SK-N-SH (cell line): Measurements from ENCODE around the gene TGFBI. TPM values are rescaled to one million over a fixed set of nuclear protein-coding genes. Genes with fewer than 3 reads are reported as not detected.

Experiments used
- CTCF ChIA-PET: fragments of 300-600, 350-600 bp; formaldehyde crosslinking; extraction: SDS; loops from one replicate; lab custom pipeline; 2021; lab: Yijun Ruan, JAX
- POLR2A ChIA-PET: fragments of 350-600 bp; sonication (Branson Sonifier 250); formaldehyde crosslinking; extraction: SDS; loops from one replicate; lab custom pipeline; 2020; ENCODE audit warnings: antibody characterized with exemption, inconsistent platforms; lab: Yijun Ruan, JAX
- DNase-seq: peaks from one replicate; pipeline ENCODE4 v3.0.0; 2012
- H2AFZ ChIP-seq: fragments of 200-600 bp; sonication (generic); 2 replicates; pipeline ENCODE4 v1.8.1; 2016; ENCODE audit warnings: antibody characterized with exemption, mild to moderate bottlenecking, low read depth
- H3F3A ChIP-seq: fragments of 200-600 bp; sonication (generic); replicated peaks from 2 replicates; pipeline ENCODE3; 2016; ENCODE audit warnings: antibody characterized with exemption, mild to moderate bottlenecking; ENCODE audit not compliant: insufficient read depth
- H3K27ac ChIP-seq, 2 experiments: fragments of 200-500 bp in 1 of 2; fragments of 200-600 bp in 1 of 2; sonication (Bioruptor generic) in 1 of 2; sonication (generic), shearing (Covaris generic) in 1 of 2; 2 replicates each; pipeline versions ENCODE4 v1.5.1 to v1.6.1; 2014 to 2016; ENCODE audit warnings: low read depth in 2 of 2, inconsistent platforms in 1 of 2, low read length in 1 of 2, mild to moderate bottlenecking in 1 of 2, mixed read lengths in 1 of 2
- H3K27me3 ChIP-seq: fragments of 200-600 bp; sonication (generic), shearing (Covaris generic); 2 replicates; pipeline ENCODE4 v1.6.1; 2016; ENCODE audit warnings: mixed run types; ENCODE audit not compliant: insufficient read depth
- H3K36me3 ChIP-seq, 2 experiments: fragments of 200-500 bp in 1 of 2; fragments of 200-600 bp in 1 of 2; sonication (Bioruptor generic) in 1 of 2; sonication (generic) in 1 of 2; replicated peaks in 1 of 2; 2 replicates each; pipeline versions ENCODE3 to v1.5.1; 2014 to 2016; ENCODE audit warnings: low read length in 1 of 2, mild to moderate bottlenecking in 1 of 2; ENCODE audit not compliant: insufficient read depth in 2 of 2, control insufficient read depth in 1 of 2
- H3K4me1 ChIP-seq, 2 experiments: fragments of 200-500 bp in 1 of 2; fragments of 200-600 bp in 1 of 2; sonication (Bioruptor generic) in 1 of 2; sonication (generic), shearing (Covaris generic) in 1 of 2; 2 replicates each; pipeline versions ENCODE4 v1.5.1 to v1.6.1; 2014 to 2016; ENCODE audit warnings: low read depth in 1 of 2, low read length in 1 of 2, mixed run types in 1 of 2; ENCODE audit not compliant: insufficient read depth in 2 of 2, control insufficient read depth in 1 of 2
- H3K4me2 ChIP-seq: fragments of 200-600 bp; sonication (generic), shearing (Covaris generic); 2 replicates; pipeline ENCODE4 v1.6.1; 2017; ENCODE audit warnings: mixed run types
- H3K4me3 ChIP-seq, 2 experiments: fragments of 200-500 bp in 1 of 2; fragments of 200-600 bp in 1 of 2; sonication (Bioruptor generic) in 1 of 2; sonication (generic), shearing (Covaris generic) in 1 of 2; 2 replicates each; pipeline versions ENCODE4 v1.5.1 to v1.8.1; 2014 to 2016; ENCODE audit warnings: low read depth in 2 of 2, inconsistent platforms in 1 of 2, low read length in 1 of 2, mild to moderate bottlenecking in 1 of 2, mixed read lengths in 1 of 2, moderate library complexity in 1 of 2
- H3K79me2 ChIP-seq: fragments of 200-600 bp; sonication (generic); 2 replicates; pipeline ENCODE4 v1.8.1; 2017; ENCODE audit warnings: mild to moderate bottlenecking; ENCODE audit not compliant: insufficient read depth
- H3K9ac ChIP-seq: fragments of 200-600 bp; sonication (generic); 2 replicates; pipeline ENCODE4 v1.6.1; 2017; ENCODE audit warnings: mixed run types
- H3K9me2 ChIP-seq: fragments of 200-600 bp; sonication (generic); 2 replicates; pipeline ENCODE4 v1.6.1; 2017; ENCODE audit warnings: mixed run types
- H3K9me3 ChIP-seq: fragments of 200-600 bp; sonication (generic); 2 replicates; pipeline ENCODE4 v1.6.1; 2017; ENCODE audit warnings: mixed run types, mild to moderate bottlenecking, moderate library complexity
- H4K20me1 ChIP-seq: fragments of 200-600 bp; sonication (generic); 2 replicates; pipeline ENCODE4 v1.6.1; 2017; ENCODE audit warnings: mild to moderate bottlenecking, mixed run types; ENCODE audit not compliant: insufficient read depth
- CHD2 ChIP-seq: fragments of 150-350 bp; IDR thresholded peaks from 2 replicates; pipeline ENCODE4 v1.6.1; 2018; ENCODE audit warnings: low read length; ENCODE audit not compliant: partially characterized antibody
- EP300 ChIP-seq, 2 experiments: IDR thresholded peaks; 2 replicates each; pipeline versions ENCODE4 v1.4.0 to v1.6.1; 2012; ENCODE audit warnings: borderline replicate concordance in 1 of 2, low read depth in 1 of 2, low read length in 1 of 2
- FOXJ3 ChIP-seq: sonication (generic); formaldehyde crosslinking; IDR thresholded peaks from 2 replicates; pipeline ENCODE4 v1.5.1; 2020; ENCODE audit warnings: mild to moderate bottlenecking, missing genetic modification reagents
- FOXM1 ChIP-seq: IDR thresholded peaks from 2 replicates; pipeline ENCODE4 v1.4.0; 2012; ENCODE audit warnings: low read depth, mild to moderate bottlenecking
- GABPA ChIP-seq: IDR thresholded peaks from 2 replicates; pipeline ENCODE4 v1.4.0; 2012; ENCODE audit warnings: low read depth, mild to moderate bottlenecking
- IRF3 ChIP-seq: fragments of 150-350 bp; IDR thresholded peaks from 2 replicates; pipeline ENCODE4 v1.6.1; 2016; ENCODE audit warnings: mild to moderate bottlenecking, low read depth, low read length
- MAX ChIP-seq: IDR thresholded peaks from 2 replicates; pipeline ENCODE4 v1.4.0; 2012; ENCODE audit warnings: low read depth
- MEF2A ChIP-seq: IDR thresholded peaks from 2 replicates; pipeline ENCODE4 v1.4.0; 2012; ENCODE audit warnings: low read depth, borderline replicate concordance
- NFIC ChIP-seq: IDR thresholded peaks from 2 replicates; pipeline ENCODE4 v1.4.0; 2012; ENCODE audit warnings: borderline replicate concordance
- NRF1 ChIP-seq: IDR thresholded peaks from 2 replicates; pipeline ENCODE4 v1.6.1; 2012; ENCODE audit warnings: low read depth, mild to moderate bottlenecking, low read length
- POLR2AphosphoS5 ChIP-seq: IDR thresholded peaks from 2 replicates; pipeline ENCODE4 v1.6.1; 2012; ENCODE audit warnings: low read depth, low read length
- RXRA ChIP-seq: IDR thresholded peaks from 2 replicates; pipeline ENCODE4 v1.4.0; 2012; ENCODE audit warnings: low read depth, mild to moderate bottlenecking, borderline replicate concordance
- SIN3A ChIP-seq: IDR thresholded peaks from 2 replicates; pipeline ENCODE4 v1.6.1; 2012; ENCODE audit warnings: low read depth, mild to moderate bottlenecking, low read length, moderate library complexity, borderline replicate concordance
- SMC3 ChIP-seq: IDR thresholded peaks from 2 replicates; pipeline ENCODE4 v1.6.1; 2012; ENCODE audit warnings: low read depth, low read length, improper control_type of control experiment
- TCF12 ChIP-seq: IDR thresholded peaks from 2 replicates; pipeline ENCODE4 v1.4.0; 2012
- USF1 ChIP-seq: IDR thresholded peaks from 2 replicates; pipeline ENCODE4 v1.4.0; 2012; ENCODE audit warnings: low read depth, borderline replicate concordance
- ZBTB33 ChIP-seq: IDR thresholded peaks from 2 replicates; pipeline ENCODE4 v1.4.0; 2012; ENCODE audit warnings: low read depth, borderline replicate concordance
- WGBS: methylation state at CpG from one replicate; pipeline ENCODE4 v1.1.6; 2017; ENCODE audit warnings: low lambda C conversion rate; 5-methylcytosine and 5-hydroxymethylcytosine counted together
- polyA plus RNA-seq, 3 experiments: library from polyadenylated mRNA; depleted of rRNA; stranded (reverse); fragments of >200 nt; gene quantifications; 2 replicates each; pipeline ENCODE4 v1.2.3, GENCODE V29; 2012

Gene TGFBI
- polyA plus RNA-seq, 1 of the 3 experiments (the other 2 are of a cell fraction): 2,678 TPM

- H3K79me2 ChIP-seq: no peaks in the 10 kb centered on the region
- H3K27ac ChIP-seq: peak overlapping the region in 1 of 2 experiments; percentile 69; a peak in 1 of 4 replicates
- H3K9ac ChIP-seq: no peak overlapping the region
- H3K9me3 ChIP-seq: peaks cover 4% of the 10 kb centered on the region
- H3K9me2 ChIP-seq: no peaks in the 10 kb centered on the region
- no peak for DNase-seq
- ChIA-PET POLR2A (no interaction called here), CTCF (interaction anchor here (0.5 kb wide), 1 partner anchor 9 kb away, joined by 3 read pairs; no protein-coding TSS in a partner anchor)
- H2AFZ ChIP-seq: no peak overlapping the region
- H3K4me3 ChIP-seq: no peak overlapping the region
- H3K4me1 ChIP-seq: peaks cover 6 to 7% of the 10 kb centered on the region in 2 experiments; a peak in 2 of 4 replicates
- whole genome bisulfite sequencing: 87% methylated on average over 1 of the region's 1 CpG
- no peaks in the 10 kb centered on the region for H3K27me3 ChIP-seq
- H3F3A ChIP-seq: peaks cover 30% of the 10 kb centered on the region
- H4K20me1 ChIP-seq: no peaks in the 10 kb centered on the region
- H3K36me3 ChIP-seq: no peaks in the 10 kb centered on the region
- TF ChIP-seq RXRA: no peak
- no peak for TF ChIP-seq SIN3A
- no peak for TF ChIP-seq USF1
- no peak for TF ChIP-seq CHD2
- TF ChIP-seq GABPA: no peak
- no peak overlapping the region for H3K4me2 ChIP-seq
Observed at GRCh38 chr5:135985951-135986350, 42.8 kb upstream of the TGFBI start.

GRCh38 chr5:135986401-135986800, 42.4 kb upstream of the TGFBI start:
- H3K27ac ChIP-seq: peak overlapping the region in 1 of 2 experiments; percentile 69; a peak in 2 of 4 replicates
- H3K4me1 ChIP-seq: peaks cover 6 to 7% of the 10 kb centered on the region in 2 experiments; a peak in 2 of 4 replicates
- H2AFZ ChIP-seq: 0 out of 2 replicates have a peak overlapping the region, but pooled peaks have one; percentile 29
- CTCF ChIA-PET: interaction anchor here (0.5 to 1.5 kb wide), 3 partner anchors 9 to 45 kb away, joined by 3 to 6 read pairs (median 4); no protein-coding TSS in a partner anchor
- no peaks in the 10 kb centered on the region for H3K9me2 ChIP-seq
- peak overlapping the region; percentile 7; the same call in 1 of the 2 replicates for H3K9ac ChIP-seq
- H4K20me1 ChIP-seq: no peaks in the 10 kb centered on the region
- H3K4me3 ChIP-seq: no peak overlapping the region
- POLR2A ChIA-PET: no interaction called here
- WGBS: 96% methylated on average over 3 of the region's 3 CpGs
- H3K79me2 ChIP-seq: no peaks in the 10 kb centered on the region
- H3K4me2 ChIP-seq: no peak overlapping the region
- no peaks in the 10 kb centered on the region for H3K36me3 ChIP-seq
- peaks cover 30% of the 10 kb centered on the region for H3F3A ChIP-seq
- peaks cover 4% of the 10 kb centered on the region for H3K9me3 ChIP-seq
- TF ChIP-seq CHD2: no peak
- TF ChIP-seq MAX: no peak
- no peak for TF ChIP-seq POLR2AphosphoS5
- TF ChIP-seq SIN3A: no peak
- TF ChIP-seq FOXM1: no peak
- TF ChIP-seq NFIC: no peak
- no peaks in the 10 kb centered on the region for H3K27me3 ChIP-seq
- DNase-seq: no peak

- 0 out of 2 replicates have a peak overlapping the region, but pooled peaks have one; percentile 29 for H2AFZ ChIP-seq
- 66% methylated on average over 3 of the region's 3 CpGs for WGBS
- POLR2A ChIA-PET: no interaction called here
- TF ChIP-seq FOXM1 (no peak), FOXJ3 (no peak), NRF1 (no peak), MEF2A (no peak), IRF3 (no peak), TCF12 (no peak), SIN3A (no peak), EP300 (IDR thresholded peaks at IDR 0.05; ENCODE audit: borderline replicate concordance in 1 of 2, low read depth in 1 of 2, low read length in 1 of 2) (no peak), ZBTB33 (no peak), SMC3 (no peak)
Observed at GRCh38 chr5:135986891-135987401, 41.8 kb upstream of the TGFBI start.

More at GRCh38 chr5:135986891-135987401, 41.8 kb upstream of the TGFBI start:
- Histone ChIP-seq H3K9me3 (peaks cover 4% of the 10 kb centered on the region), H3K9ac (peak overlapping the region; percentile 7; the same call in 1 of the 2 replicates), H3K9me2 (no peaks in the 10 kb centered on the region), H3K27me3 (no peaks in the 10 kb centered on the region), H3F3A (peaks cover 30% of the 10 kb centered on the region), H3K27ac (peak overlapping the region in 1 of 2 experiments; percentile 69; a peak in 2 of 4 replicates), H4K20me1 (no peaks in the 10 kb centered on the region), H3K4me3 (no peak overlapping the region), H3K79me2 (no peaks in the 10 kb centered on the region), H3K4me2 (no peak overlapping the region; the same call in 1 of the 2 replicates), H3K4me1 (peaks cover 6 to 7% of the 10 kb centered on the region in 2 experiments; a peak in 2 of 4 replicates), H3K36me3 (no peaks in the 10 kb centered on the region)
- CTCF ChIA-PET: interaction anchor here (1.2 to 1.5 kb wide), 2 partner anchors 42 to 44 kb away, joined by 4 to 6 read pairs; no protein-coding TSS in a partner anchor
- no peak for DNase-seq
